NCI-H524 (cell line): Measurements from ENCODE around the gene PCGF3.
"Not testable (repeated sequence)": the region's sequence is repeated elsewhere in the genome, so short reads cannot be mapped to it uniquely, and the experiment has no call there.

Experiments used
- DNase-seq, 2 experiments: peaks; one replicate each; lab custom pipeline; 2025; lab: John Stamatoyannopoulos, UW

PCGF3 gene

GRCh38 chr4:764405-765169 lies 59.0 kb downstream of the PCGF3 start:
- no peak for DNase-seq

- no peak for DNase-seq
Measured at GRCh38 chr4:766152-766515, 60.5 kb downstream of the PCGF3 start.

GRCh38 chr4:766559-767283 lies 61.1 kb downstream of the PCGF3 start:
- no peak for DNase-seq

- no peak for DNase-seq
Measured at GRCh38 chr4:768076-768475, 62.4 kb downstream of the PCGF3 start.

GRCh38 chr4:768995-769394 lies 63.4 kb downstream of the PCGF3 start:
- DNase-seq, result no peak

GRCh38 chr4:769511-769910 lies 63.9 kb downstream of the PCGF3 start:
- DNase-seq, result no peak

- DNase-seq, result no peak
Measured at GRCh38 chr4:770022-770421, 64.4 kb downstream of the PCGF3 start.

GRCh38 chr4:771464-771863 lies 65.8 kb downstream of the PCGF3 start:
- DNase-seq, result no peak

GRCh38 chr4:772118-772517 lies 66.5 kb downstream of the PCGF3 start:
- DNase-seq, result no peak

- DNase-seq, result no peak
Measured at GRCh38 chr4:772776-773175, 67.1 kb downstream of the PCGF3 start.

- DNase-seq, result no peak
Measured at GRCh38 chr4:773214-773613, 67.6 kb downstream of the PCGF3 start.

GRCh38 chr4:774419-775092 lies 68.9 kb downstream of the PCGF3 start:
- DNase-seq, result not testable (repeated sequence)

- not testable (repeated sequence) for DNase-seq
Measured at GRCh38 chr4:775485-775884, 69.9 kb downstream of the PCGF3 start.

- no peak for DNase-seq
Measured at GRCh38 chr4:776743-777441, 71.3 kb downstream of the PCGF3 start.

GRCh38 chr4:777520-778262 lies 72.1 kb downstream of the PCGF3 start:
- no peak for DNase-seq

GRCh38 chr4:779555-779954 lies 73.9 kb downstream of the PCGF3 start:
- DNase-seq, result no peak

- DNase-seq, result not testable (repeated sequence)
Measured at GRCh38 chr4:780255-780654, 74.6 kb downstream of the PCGF3 start.

- DNase-seq, result peak in 1 of 2 experiments; percentile 29
Measured at GRCh38 chr4:780716-781492, 75.3 kb downstream of the PCGF3 start.

- DNase-seq, result peak; percentile 97 to 98
Measured at GRCh38 chr4:781493-782216, 76.0 kb downstream of the PCGF3 start.
